HepG2 (cell line): Measurements from ENCODE around the gene SMIM41. TPM values are rescaled to one million over a fixed set of nuclear protein-coding genes. Genes with fewer than 3 reads are reported as not detected.

Experiments used
- ARID2 ChIP-seq: sonication (generic); formaldehyde crosslinking; IDR thresholded peaks from 2 replicates; pipeline ENCODE4 v1.8.1; 2022; ENCODE audit warnings: mild to moderate bottlenecking, missing genetic modification reagents, borderline replicate concordance
- CHCHD3 ChIP-seq: sonication (generic); formaldehyde crosslinking; IDR thresholded peaks from 2 replicates; pipeline ENCODE4 v1.8.0; 2022; ENCODE audit warnings: mild to moderate bottlenecking, missing genetic modification reagents, moderate library complexity
- DR1 ChIP-seq: sonication (generic); formaldehyde crosslinking; IDR thresholded peaks from 2 replicates; pipeline ENCODE4 v1.8.0; 2021; ENCODE audit warnings: mild to moderate bottlenecking, missing genetic modification reagents, inconsistent platforms
- FLYWCH1 ChIP-seq: sonication (generic); formaldehyde crosslinking; IDR thresholded peaks from 2 replicates; pipeline ENCODE4 v1.8.1; 2023; ENCODE audit warnings: mild to moderate bottlenecking, missing genetic modification reagents
- GLI4 ChIP-seq: sonication (generic); formaldehyde crosslinking; IDR thresholded peaks from 2 replicates; pipeline ENCODE4 v1.5.1; 2020; ENCODE audit warnings: missing genetic modification reagents, mild to moderate bottlenecking, moderate library complexity, borderline replicate concordance
- HNRNPK ChIP-seq: fragments of 200-400 bp; formaldehyde crosslinking; IDR thresholded peaks from 2 replicates; pipeline ENCODE4 v1.6.1; 2018; ENCODE audit warnings: low read length, low read depth, moderate library complexity, mild to moderate bottlenecking; ENCODE audit not compliant: poor library complexity, severe bottlenecking
- KDM5B ChIP-seq: sonication (generic); formaldehyde crosslinking; IDR thresholded peaks from 2 replicates; pipeline ENCODE4 v1.4.0; 2020; ENCODE audit warnings: missing genetic modification reagents, mild to moderate bottlenecking, borderline replicate concordance
- KLF9 ChIP-seq: IDR thresholded peaks from 2 replicates; pipeline ENCODE4 v1.6.1; 2016; ENCODE audit warnings: low read depth
- KMT2B ChIP-seq: IDR thresholded peaks from 2 replicates; pipeline ENCODE4 v1.6.1; 2016; ENCODE audit warnings: missing genetic modification reagents, missing compliant biosample characterization
- MTERF4 ChIP-seq: sonication (generic); formaldehyde crosslinking; IDR thresholded peaks from 2 replicates; pipeline ENCODE4 v1.8.0; 2023; ENCODE audit warnings: mild to moderate bottlenecking, missing genetic modification reagents
- NR2F1 ChIP-seq, 2 experiments: fragments of 450-650 bp in 1 of 2; formaldehyde crosslinking in 1 of 2; IDR thresholded peaks; 2 replicates each; pipeline versions ENCODE4 v1.5.0 to v1.6.1; 2016 to 2020; ENCODE audit warnings: mild to moderate bottlenecking in 1 of 2, missing compliant biosample characterization in 1 of 2, missing genetic modification reagents in 1 of 2, moderate library complexity in 1 of 2
- PLRG1 ChIP-seq: fragments of 450-650 bp; conservative IDR thresholded peaks from 2 replicates; pipeline ENCODE4 v1.6.1; 2016
- POLR2A ChIP-seq, 2 experiments: IDR thresholded peaks; 2 replicates each; pipeline ENCODE4 v1.6.1; 2011; ENCODE audit warnings: low read depth in 2 of 2, low read length in 2 of 2, mild to moderate bottlenecking in 1 of 2, moderate library complexity in 1 of 2; ENCODE audit not compliant: insufficient read depth in 1 of 2
- RBM39 ChIP-seq: fragments of 200-400 bp; formaldehyde crosslinking; IDR thresholded peaks from one replicate; pipeline ENCODE4 v1.6.1; 2018; ENCODE audit warnings: antibody characterized with exemption, mild to moderate bottlenecking, low read depth, low read length; ENCODE audit not compliant: poor library complexity, severe bottlenecking
- RELA ChIP-seq: sonication (generic); formaldehyde crosslinking; IDR thresholded peaks from 2 replicates; pipeline ENCODE4 v1.4.0; 2020; ENCODE audit warnings: missing genetic modification reagents
- SNAPC5 ChIP-seq: sonication (generic); formaldehyde crosslinking; IDR thresholded peaks from 2 replicates; pipeline ENCODE4 v1.8.1; 2023; ENCODE audit warnings: mild to moderate bottlenecking, missing genetic modification reagents, borderline replicate concordance
- WIZ ChIP-seq: sonication (generic); formaldehyde crosslinking; IDR thresholded peaks from 2 replicates; pipeline ENCODE4 v1.5.1; 2020; ENCODE audit warnings: mild to moderate bottlenecking, missing genetic modification reagents
- ZFYVE20 ChIP-seq: sonication (generic); formaldehyde crosslinking; IDR thresholded peaks from 2 replicates; pipeline ENCODE4 v1.8.0; 2023; ENCODE audit warnings: low read depth, mild to moderate bottlenecking, moderate library complexity, missing genetic modification reagents, borderline replicate concordance
- ZKSCAN8 ChIP-seq: IDR thresholded peaks from 2 replicates; pipeline ENCODE4 v1.6.1; 2016; ENCODE audit warnings: borderline replicate concordance, missing genetic modification reagents, missing compliant biosample characterization
- ZNF10 ChIP-seq: sonication (generic); formaldehyde crosslinking; IDR thresholded peaks from 2 replicates; pipeline ENCODE4 v1.4.0; 2020; ENCODE audit warnings: mild to moderate bottlenecking, low read depth, missing genetic modification reagents, borderline replicate concordance
- ZNF143 ChIP-seq: sonication (generic); formaldehyde crosslinking; IDR thresholded peaks from 2 replicates; pipeline ENCODE4 v1.4.0; 2020; ENCODE audit warnings: missing genetic modification reagents
- ZNF317 ChIP-seq: sonication (generic); formaldehyde crosslinking; IDR thresholded peaks from 2 replicates; pipeline ENCODE4 v1.5.0; 2020; ENCODE audit warnings: mild to moderate bottlenecking, missing genetic modification reagents
- ZNF329 ChIP-seq: sonication (generic); formaldehyde crosslinking; IDR thresholded peaks from 2 replicates; pipeline ENCODE4 v1.9.0; 2021; ENCODE audit warnings: low read depth, mild to moderate bottlenecking, missing genetic modification reagents
- ZNF430 ChIP-seq: sonication (generic); formaldehyde crosslinking; IDR thresholded peaks from 2 replicates; pipeline ENCODE4 v1.9.0; 2021; ENCODE audit warnings: mild to moderate bottlenecking, missing genetic modification reagents
- ZNF709 ChIP-seq: sonication (generic); formaldehyde crosslinking; IDR thresholded peaks from 2 replicates; pipeline ENCODE4 v1.5.0; 2020; ENCODE audit warnings: mild to moderate bottlenecking, missing genetic modification reagents
- polyA plus RNA-seq, 8 experiments: library from polyadenylated mRNA; depleted of rRNA in 3 of 8; stranded (reverse) in 7 of 8; unstranded in 1 of 8; fragments of >200 nt; fragmentation: Illumina TruSeq in 4 of 8; extraction: Trizol in 4 of 8; gene quantifications; 2 replicates each; pipeline versions ENCODE4 v1.2.1 to v1.2.3, GENCODE V29; 2011 to 2016; ENCODE audit warnings: low read depth in 4 of 8, missing spikeins in 1 of 8, mixed read lengths in 1 of 8; ENCODE audit not compliant: insufficient read depth in 1 of 8
- total RNA-seq, 5 experiments: library from RNA; depleted of rRNA; stranded (reverse); fragments of >200 nt; fragmentation: Illumina TruSeq; extraction: Trizol; gene quantifications; 2 replicates each; pipeline ENCODE4 v1.2.3, GENCODE V29; 2016; ENCODE audit warnings: low read depth in 1 of 5
- TF ChIP-seq, protein P1 (sequence below): sonication (generic); formaldehyde crosslinking; IDR thresholded peaks from 2 replicates; pipeline ENCODE4 v1.8.0; 2022; ENCODE audit warnings: missing genetic modification reagents, mild to moderate bottlenecking, borderline replicate concordance
- TF ChIP-seq, protein P2 (sequence below): sonication (generic); formaldehyde crosslinking; IDR thresholded peaks from 2 replicates; pipeline ENCODE4 v1.5.0; 2020; ENCODE audit warnings: missing genetic modification reagents

Gene SMIM41
- total and polyA plus RNA-seq, 2 of the 13 experiments (the other 11 are each of a cell fraction or from before 2014, with no cell fraction given), result not detected

DNA sequence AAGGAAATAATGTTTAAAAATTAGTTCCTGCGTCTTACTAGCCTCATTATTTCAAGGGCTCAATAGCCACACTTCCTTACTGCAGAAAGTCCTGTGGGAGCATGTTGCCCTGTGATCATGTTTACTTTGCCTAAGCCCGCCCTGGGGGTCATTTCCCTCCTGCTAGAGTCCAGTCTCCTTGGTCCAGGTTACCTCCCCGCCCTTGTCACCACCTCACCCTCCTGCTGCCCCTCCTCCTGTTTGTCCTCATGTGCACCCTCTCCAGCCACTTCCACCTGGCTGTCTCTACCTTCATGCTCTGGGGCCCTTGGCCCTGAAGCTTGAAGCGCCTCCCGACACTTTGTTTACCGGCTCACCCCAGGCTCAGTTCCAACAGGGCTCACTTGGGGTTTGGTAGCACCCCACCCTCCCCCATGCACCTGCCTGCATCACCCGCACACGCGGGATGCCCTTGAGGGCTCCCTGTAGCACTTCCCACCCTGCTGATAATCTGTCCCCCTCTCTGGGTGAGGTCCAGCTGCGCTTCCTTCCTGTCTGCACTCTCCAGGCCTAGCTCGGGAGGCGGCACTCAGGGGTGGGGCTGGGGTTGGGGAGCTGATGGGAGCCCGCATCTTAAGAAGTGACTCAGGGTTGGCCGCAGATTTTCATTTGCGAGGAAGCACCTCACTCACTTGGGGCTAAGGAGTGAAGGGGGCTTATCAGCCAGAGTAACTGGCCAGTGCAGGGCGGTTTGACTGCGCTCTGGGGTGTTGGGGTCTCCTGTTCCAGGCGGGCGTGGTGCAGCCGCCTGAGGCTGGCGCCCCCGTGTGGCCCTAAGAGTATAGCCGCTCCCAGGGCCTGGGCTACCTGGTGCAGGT lies 40.1 kb downstream of the SMIM41 start (continued):
- TF ChIP-seq, protein P1, sequence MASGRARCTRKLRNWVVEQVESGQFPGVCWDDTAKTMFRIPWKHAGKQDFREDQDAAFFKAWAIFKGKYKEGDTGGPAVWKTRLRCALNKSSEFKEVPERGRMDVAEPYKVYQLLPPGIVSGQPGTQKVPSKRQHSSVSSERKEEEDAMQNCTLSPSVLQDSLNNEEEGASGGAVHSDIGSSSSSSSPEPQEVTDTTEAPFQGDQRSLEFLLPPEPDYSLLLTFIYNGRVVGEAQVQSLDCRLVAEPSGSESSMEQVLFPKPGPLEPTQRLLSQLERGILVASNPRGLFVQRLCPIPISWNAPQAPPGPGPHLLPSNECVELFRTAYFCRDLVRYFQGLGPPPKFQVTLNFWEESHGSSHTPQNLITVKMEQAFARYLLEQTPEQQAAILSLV, result no peak; the same call in 1 of the 2 replicates
- TF ChIP-seq FLYWCH1 (CRISPR knock-in tag), result no peak
- no peak; the same call in 1 of the 2 replicates for TF ChIP-seq ZNF430 (CRISPR knock-in tag)
- peak; percentile 68; the same call in 1 of the 2 replicates for TF ChIP-seq ZNF317 (CRISPR knock-in tag)
- TF ChIP-seq ZNF143, result peak; percentile 15; the same call in 1 of the 2 replicates
- no peak for TF ChIP-seq ZFYVE20
- TF ChIP-seq GLI4 (CRISPR knock-in tag), result 0 out of 2 replicates have a peak, but pooled peaks have one; percentile 14
- TF ChIP-seq WIZ, result no peak
- peak in 1 of 2 experiments; percentile 24; a peak in 1 of 4 replicates for TF ChIP-seq POLR2A (IDR thresholded peaks at IDR 0.05; ENCODE audit: insufficient read depth in 1 of 2, low read depth in 2 of 2, low read length in 2 of 2)
- no peak for TF ChIP-seq PLRG1
- peak; percentile 73; the same call in 1 of the 2 replicates for TF ChIP-seq ZNF709
- no peak for TF ChIP-seq KLF9 (CRISPR knock-in tag)
- no peak for TF ChIP-seq SNAPC5 (CRISPR knock-in tag)
- TF ChIP-seq ZNF329, result no peak
- TF ChIP-seq, protein P2, sequence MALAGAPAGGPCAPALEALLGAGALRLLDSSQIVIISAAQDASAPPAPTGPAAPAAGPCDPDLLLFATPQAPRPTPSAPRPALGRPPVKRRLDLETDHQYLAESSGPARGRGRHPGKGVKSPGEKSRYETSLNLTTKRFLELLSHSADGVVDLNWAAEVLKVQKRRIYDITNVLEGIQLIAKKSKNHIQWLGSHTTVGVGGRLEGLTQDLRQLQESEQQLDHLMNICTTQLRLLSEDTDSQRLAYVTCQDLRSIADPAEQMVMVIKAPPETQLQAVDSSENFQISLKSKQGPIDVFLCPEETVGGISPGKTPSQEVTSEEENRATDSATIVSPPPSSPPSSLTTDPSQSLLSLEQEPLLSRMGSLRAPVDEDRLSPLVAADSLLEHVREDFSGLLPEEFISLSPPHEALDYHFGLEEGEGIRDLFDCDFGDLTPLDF (CRISPR knock-in tag), result peak; percentile 34; the same call in 1 of the 2 replicates
- no peak for TF ChIP-seq ZNF10
- no peak for TF ChIP-seq RELA (CRISPR knock-in tag)
- TF ChIP-seq ARID2 (CRISPR knock-in tag), result no peak
- peak; percentile 29; the same call in 1 of the 2 replicates for TF ChIP-seq KDM5B
- TF ChIP-seq DR1, result peak; percentile 22; the same call in 1 of the 2 replicates
- TF ChIP-seq CHCHD3, result no peak
- TF ChIP-seq NR2F1 (CRISPR knock-in tag; IDR thresholded peaks at IDR 0.05), result no peak
- TF ChIP-seq KMT2B (CRISPR knock-in tag), result no peak
- TF ChIP-seq ZKSCAN8 (CRISPR knock-in tag), result 0 out of 2 replicates have a peak, but pooled peaks have one; percentile 17
- TF ChIP-seq HNRNPK, result no peak
- peak; percentile 82; the same call in 1 of the 2 replicates for TF ChIP-seq MTERF4 (CRISPR knock-in tag)
- TF ChIP-seq RBM39, result no peak
